ENCODE results near the gene NBPF11.
"Not testable (repeated sequence)": the region's sequence is repeated elsewhere in the genome, so short reads cannot be mapped to it uniquely, and the experiment has no call there.

NBPF11 gene

DNA sequence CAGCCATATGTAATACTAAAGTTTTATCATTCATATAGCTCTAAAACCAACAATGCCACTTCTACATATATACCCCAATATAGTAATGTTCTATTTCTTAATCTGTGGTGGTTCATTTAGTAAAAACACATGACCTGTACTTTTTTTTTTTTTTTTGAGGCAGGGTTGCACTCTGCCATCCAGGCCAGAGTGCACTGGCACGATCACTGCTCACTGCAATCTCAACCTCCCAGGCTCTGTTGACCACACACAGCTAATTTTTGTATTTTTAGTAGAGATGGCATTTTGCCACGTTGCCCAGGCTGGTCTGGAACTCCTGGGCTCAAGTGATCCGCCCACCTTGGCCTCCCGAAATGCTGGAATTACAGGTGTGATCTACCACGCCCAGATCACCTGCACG, 2.1 kb downstream of the NBPF11 start:
- DNase-seq: not testable (repeated sequence)

- not testable (repeated sequence) for DNase-seq
Observed at GRCh38 chr1:148149050-148149815, 2.8 kb downstream of the NBPF11 start.

DNA sequence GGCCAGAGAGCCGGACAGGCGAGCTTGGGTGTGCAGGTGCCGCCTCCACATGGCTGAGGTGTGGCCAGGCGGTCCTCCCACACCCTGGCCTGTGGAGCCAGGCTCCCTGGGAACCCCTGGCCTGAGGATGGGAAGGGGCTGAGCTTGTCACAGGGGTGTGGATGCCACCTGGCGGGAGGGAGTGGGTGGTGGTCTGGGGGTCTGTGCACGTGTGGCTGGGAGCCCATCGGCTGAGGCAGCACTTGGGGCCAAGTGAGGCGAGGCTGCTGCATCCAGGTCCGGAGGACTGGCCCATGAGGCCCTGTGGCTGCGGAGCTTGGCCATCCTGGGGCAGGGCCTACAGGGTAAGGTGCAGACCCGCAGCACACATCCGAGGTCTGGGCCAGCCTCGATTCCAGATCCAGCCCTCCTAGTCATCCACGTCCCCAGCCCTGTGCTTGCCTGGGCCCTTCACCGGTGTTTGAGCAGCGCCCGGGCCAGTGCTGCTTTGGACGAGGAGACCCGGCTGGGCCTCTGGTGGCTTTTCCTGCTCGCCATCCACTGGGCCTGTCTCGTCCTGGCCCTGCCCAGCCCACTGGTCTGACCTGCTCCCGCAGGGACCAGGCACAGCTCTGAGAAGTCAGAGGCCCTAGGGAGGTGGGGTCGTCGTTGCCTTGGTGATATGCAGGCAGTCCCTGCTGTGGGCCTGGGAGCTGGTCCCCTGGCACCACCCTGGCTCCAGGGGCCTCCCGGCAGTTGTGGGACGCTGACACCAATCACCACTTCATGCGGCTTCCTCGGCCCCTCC, 4.8 kb downstream of the NBPF11 start:
- not testable (repeated sequence) for DNase-seq

DNA sequence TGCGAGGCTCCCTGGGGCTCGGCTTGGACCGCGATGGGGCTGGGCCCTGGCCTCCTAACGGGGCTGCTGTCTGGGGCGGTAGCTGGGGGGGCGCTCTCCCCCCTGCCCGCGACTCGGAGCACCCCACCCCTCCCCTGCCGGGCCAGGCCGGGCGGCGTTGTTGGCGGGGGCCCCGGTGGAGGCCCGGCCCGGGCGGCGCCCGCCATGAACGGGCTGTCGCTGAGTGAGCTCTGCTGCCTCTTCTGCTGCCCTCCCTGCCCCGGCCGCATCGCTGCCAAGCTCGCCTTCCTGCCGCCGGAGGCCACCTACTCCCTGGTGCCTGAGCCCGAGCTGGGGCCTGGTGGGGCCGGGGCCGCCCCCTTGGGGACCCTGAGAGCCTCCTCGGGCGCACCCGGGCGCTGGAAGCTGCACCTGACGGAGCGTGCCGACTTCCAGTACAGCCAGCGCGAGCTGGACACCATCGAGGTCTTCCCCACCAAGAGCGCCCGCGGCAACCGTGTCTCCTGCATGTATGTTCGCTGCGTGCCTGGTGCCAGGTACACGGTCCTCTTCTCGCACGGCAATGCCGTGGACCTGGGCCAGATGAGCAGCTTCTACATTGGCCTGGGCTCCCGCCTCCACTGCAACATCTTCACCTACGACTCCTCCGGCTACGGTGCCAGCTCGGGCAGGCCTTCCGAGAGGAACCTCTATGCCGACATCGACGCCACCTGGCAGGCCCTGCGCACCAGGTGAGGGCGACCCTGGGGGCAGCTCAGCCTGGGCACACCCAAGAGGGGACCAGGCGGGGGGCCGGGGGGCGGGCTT, 5.7 kb downstream of the NBPF11 start:
- DNase-seq: not testable (repeated sequence)

DNA sequence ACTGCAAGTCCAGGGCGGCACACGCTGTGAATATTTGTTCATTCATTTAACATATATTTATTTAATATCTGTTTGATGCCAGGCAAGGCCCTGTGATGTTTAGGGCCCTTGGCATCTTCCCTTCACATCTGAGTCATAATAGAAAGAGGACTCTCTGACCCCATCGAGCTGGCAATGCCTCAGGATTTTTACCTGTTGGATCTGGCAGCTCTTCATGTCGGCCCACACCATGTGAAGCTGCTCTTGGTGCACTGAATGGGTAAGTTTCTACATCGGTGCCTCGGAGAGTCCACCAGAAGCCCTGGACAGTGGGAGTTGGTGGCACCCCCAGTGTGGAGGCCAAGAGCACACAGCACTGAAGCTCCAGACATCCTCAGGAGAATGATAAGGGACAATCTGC, 8.9 kb downstream of the NBPF11 start:
- not testable (repeated sequence) for DNase-seq

DNA sequence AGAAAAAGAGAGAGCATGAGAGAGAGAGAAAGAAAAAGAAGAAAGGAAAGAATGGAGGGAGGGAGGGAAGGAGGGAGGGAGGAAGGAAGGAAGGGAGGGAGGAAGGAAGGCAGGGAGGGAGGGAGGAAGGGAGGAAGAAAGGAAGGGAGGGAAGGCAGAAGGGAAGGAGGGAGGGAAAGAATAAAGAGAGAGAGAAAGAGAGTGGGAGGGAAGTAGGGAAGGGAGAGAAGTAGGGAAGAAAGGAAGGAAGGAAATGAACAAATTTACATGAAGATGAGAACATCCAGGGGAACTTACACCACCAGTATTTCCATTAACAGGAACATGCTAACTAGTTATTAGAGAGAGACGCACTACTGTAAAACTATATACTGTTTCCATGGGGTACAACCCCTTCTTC, 10.1 kb downstream of the NBPF11 start:
- not testable (repeated sequence) for DNase-seq

- DNase-seq: not testable (repeated sequence)
Observed at GRCh38 chr1:148138606-148139005, 13.5 kb downstream of the NBPF11 start.

GRCh38 chr1:148122341-148122740, 29.7 kb downstream of the NBPF11 start:
- DNase-seq: not testable (repeated sequence)

DNA sequence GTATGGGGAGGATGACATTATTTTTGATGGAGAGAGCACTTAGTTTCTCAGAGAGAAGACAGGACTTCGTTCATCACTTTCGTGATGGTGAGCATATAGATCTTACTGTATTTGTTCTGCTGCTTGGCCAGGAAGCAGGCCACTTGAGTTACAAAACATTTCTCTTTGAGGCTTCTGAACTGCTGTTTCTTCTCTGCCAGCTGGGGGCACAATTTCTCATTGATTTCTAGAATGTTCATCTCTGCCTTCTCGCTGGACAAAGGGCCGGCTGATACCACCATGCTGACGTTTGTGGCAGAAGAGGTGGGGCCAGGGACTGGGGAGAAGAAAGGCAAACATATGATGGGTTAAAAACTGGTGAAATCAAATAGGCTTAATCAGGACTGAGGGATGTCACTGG, 31.7 kb downstream of the NBPF11 start:
- not testable (repeated sequence) for DNase-seq

- not testable (repeated sequence) for DNase-seq
Observed at GRCh38 chr1:148095732-148096131, 56.3 kb downstream of the NBPF11 start.

DNA sequence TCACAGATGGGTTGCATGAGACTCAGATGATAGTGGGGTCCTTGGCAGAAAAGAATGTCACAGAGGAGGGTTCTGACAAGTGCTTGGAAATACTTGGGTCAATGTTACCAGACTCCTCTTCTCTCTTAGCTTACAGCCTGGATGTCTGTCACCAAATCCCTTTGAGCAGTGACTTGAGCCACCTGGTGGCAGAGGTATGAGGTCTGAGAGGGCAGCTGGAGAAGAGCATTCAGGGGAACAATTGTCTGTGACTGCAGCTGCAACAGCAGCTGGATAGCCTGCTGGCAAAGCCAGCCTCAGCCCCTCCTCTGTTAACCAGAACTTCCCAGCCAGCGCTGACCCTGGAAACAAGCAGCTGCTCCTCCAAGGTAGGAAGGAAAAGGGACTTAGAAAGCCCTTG, 65.9 kb downstream of the NBPF11 start:
- DNase-seq: not testable (repeated sequence)

DNA sequence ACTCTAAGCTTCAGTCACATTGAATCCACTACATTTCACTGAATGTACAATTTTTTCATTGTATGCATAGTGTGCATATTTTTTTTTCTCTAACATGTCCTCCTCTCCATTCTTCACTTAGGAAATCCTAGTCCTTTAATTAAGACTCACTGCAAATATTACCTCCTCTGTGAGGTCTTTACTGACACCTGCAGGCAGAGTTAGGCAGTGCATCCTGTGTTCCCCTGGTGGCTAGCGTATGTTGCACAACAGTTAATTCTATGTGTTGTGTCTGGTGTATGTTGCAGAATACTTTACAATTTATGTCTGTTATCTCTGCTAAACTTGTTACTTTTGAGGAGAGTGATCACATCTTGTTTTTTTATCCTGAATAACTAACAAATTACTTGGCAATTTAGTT, 70.9 kb downstream of the NBPF11 start:
- not testable (repeated sequence) for DNase-seq

GRCh38 chr1:148078632-148079519, 73.2 kb downstream of the NBPF11 start:
- DNase-seq: not testable (repeated sequence)

DNA sequence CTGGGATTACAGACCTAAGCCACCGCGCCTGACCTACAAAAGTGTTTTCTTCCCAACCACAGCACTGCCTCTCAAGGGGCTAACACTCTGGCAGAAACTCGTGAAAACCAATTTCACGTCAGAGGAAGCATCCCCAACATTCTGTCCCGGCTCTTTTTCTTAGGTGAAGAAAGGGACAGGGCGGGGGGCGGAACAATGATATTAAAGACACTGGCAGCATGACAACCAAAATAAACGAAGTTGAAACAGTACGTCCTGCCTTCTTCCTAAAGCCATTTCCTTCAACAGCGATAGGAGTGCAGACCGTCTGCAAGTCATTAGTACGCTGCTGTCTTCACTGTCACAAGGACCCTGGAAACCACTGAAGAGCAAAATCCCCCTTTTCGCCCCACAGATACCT, 74.0 kb downstream of the NBPF11 start:
- not testable (repeated sequence) for DNase-seq

GRCh38 chr1:148077458-148077857, 74.6 kb downstream of the NBPF11 start:
- DNase-seq: not testable (repeated sequence)

- DNase-seq: not testable (repeated sequence)
Observed at GRCh38 chr1:148073392-148073791, 78.7 kb downstream of the NBPF11 start.

- not testable (repeated sequence) for DNase-seq
Observed at GRCh38 chr1:148068606-148069005, 83.5 kb downstream of the NBPF11 start.

- not testable (repeated sequence) for DNase-seq
Observed at GRCh38 chr1:148068201-148068600, 83.9 kb downstream of the NBPF11 start.

DNA sequence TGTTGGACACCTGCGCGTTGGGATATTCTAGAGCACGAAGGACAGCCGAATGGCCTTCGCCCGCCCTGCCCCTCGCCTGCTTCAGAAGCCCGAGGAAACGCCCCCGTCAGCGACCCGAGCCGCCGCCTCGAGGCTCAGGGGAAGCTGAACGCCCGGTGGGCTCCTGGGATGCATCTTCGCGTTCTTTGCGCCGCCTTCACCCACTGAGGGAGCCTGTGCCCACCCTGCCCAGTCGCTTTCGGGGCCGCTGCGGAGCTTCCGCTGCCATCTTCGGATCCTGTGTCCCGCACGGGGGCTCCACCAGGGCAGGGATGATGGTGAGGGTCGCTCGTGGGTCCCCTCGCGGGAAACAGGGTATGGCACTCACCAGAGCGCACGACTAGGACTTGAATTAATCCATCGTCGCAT, 91.8 kb downstream of the NBPF11 start:
- not testable (repeated sequence) for DNase-seq

- not testable (repeated sequence) for DNase-seq
Observed at GRCh38 chr1:148057384-148057783, 94.7 kb downstream of the NBPF11 start.

Data from NCI-H2171 (cell line).